ENCODE measurements around the gene RC3H2.

The RC3H2 gene

DNA sequence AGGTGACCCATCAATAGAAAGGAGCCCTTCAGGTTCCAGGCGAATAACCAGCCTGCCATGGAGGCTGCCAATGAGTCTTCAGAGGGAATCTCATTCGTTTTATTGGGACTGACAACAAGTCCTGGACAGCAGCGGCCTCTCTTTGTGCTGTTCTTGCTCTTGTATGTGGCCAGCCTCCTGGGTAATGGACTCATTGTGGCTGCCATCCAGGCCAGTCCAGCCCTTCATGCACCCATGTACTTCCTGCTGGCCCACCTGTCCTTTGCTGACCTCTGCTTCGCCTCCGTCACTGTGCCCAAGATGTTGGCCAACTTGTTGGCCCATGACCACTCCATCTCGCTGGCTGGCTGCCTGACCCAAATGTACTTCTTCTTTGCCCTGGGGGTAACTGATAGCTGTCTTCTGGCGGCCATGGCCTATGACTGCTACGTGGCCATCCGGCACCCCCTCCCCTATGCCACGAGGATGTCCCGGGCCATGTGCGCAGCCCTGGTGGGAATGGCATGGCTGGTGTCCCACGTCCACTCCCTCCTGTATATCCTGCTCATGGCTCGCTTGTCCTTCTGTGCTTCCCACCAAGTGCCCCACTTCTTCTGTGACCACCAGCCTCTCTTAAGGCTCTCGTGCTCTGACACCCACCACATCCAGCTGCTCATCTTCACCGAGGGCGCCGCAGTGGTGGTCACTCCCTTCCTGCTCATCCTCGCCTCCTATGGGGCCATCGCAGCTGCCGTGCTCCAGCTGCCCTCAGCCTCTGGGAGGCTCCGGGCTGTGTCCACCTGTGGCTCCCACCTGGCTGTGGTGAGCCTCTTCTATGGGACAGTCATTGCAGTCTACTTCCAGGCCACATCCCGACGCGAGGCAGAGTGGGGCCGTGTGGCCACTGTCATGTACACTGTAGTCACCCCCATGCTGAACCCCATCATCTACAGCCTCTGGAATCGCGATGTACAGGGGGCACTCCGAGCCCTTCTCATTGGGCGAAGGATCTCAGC is 104.8 kb downstream of the RC3H2 start, which contains the start of gene OR1K1:
Gene OR1K1, plus strand, starts transcription at position 58 of the 995 bp plus-strand sequence. Its CDS starts 0 bp downstream, at position 58.
- DNase-seq (ENCODE audit: low read depth in 2 of 2): no peak

DNA sequence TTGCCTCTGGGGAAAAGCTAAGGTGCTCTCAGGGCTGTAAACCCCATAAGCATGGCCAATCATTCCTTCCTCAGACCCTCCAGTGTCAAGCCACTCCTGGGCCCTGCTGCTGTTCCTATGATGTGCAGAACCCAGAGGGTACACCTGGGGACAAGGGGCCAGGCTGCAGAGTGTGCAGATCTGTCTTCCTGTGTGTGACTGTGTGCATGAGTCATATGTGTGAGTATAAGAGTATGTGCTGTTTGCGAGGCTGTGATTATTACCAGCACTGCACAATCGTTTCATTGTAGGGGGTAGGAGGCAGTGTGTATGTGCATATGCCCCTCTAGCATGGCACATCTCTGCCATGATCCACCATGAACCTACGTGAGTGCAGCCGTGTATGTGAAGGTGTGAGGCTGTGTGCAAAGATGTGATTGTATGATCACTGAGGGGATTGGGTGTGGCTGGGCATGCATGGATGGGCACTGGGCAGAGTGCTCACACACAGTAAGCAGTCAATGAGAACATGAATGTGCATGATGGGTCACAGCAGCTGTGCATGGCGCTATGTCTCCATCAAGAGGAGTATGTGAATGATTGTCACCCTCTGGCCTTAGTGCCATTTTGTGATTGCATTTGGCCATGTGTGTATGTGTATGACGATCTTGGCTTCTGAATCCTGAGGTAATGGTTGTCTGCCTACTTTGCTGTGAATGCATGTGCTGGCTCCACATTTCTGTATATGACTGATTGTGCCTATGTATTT is 107.7 kb downstream of the RC3H2 start:
- DNase-seq (ENCODE audit: low read depth in 2 of 2): no peak
